Heart right ventricle (tissue), 16 donors: ENCODE results near the gene OMP. TPM values are rescaled to one million over a fixed set of nuclear protein-coding genes. Genes with fewer than 3 reads are reported as not detected.

Experiments used
- ATAC-seq, 8 donors: fragments of 200-7000 bp; cut with Tn5 transposase; one replicate each; pipeline ENCODE4 v1.9.1; 2020; ENCODE audit warnings: mild to moderate bottlenecking in 8 of 8, moderate library complexity in 8 of 8, moderate number of reproducible peaks in 1 of 8
- DNase-seq, 2 donors: peaks; one replicate each; pipeline ENCODE4 v3.0.0-alpha.2; 2020
- H3K27ac ChIP-seq, 10 donors: fragments of 200-600 bp; sonication (generic) in 2 of 10; one replicate each; pipeline versions ENCODE4 v1.5.0 to v1.8.0; 2020 to 2022; ENCODE audit warnings: mild to moderate bottlenecking in 3 of 10
- H3K27me3 ChIP-seq, 7 donors: fragments of 200-600 bp; one replicate each; pipeline ENCODE4 v1.8.0; 2021 to 2022; ENCODE audit warnings: mild to moderate bottlenecking in 2 of 7
- H3K36me3 ChIP-seq, 9 donors: fragments of 200-600 bp; sonication (generic) in 1 of 9; one replicate each; pipeline versions ENCODE4 v1.5.0 to v1.8.0; 2020 to 2022; ENCODE audit warnings: mild to moderate bottlenecking in 2 of 9
- H3K4me1 ChIP-seq, 9 donors: fragments of 200-600 bp; sonication (generic) in 1 of 9; one replicate each; pipeline versions ENCODE4 v1.5.0 to v1.8.0; 2020 to 2022; ENCODE audit warnings: mild to moderate bottlenecking in 4 of 9
- H3K4me3 ChIP-seq, 10 donors: fragments of 200-600 bp; sonication (generic) in 2 of 10; one replicate each; pipeline versions ENCODE4 v1.5.0 to v1.8.0; 2020 to 2022; ENCODE audit warnings: mild to moderate bottlenecking in 7 of 10, moderate library complexity in 2 of 10
- H3K9me3 ChIP-seq, 11 donors: fragments of 200-600 bp in 10 of 11; sonication (generic) in 2 of 11; one replicate each; pipeline versions ENCODE4 v1.5.0 to v1.8.0; 2013 to 2022; ENCODE audit warnings: mild to moderate bottlenecking in 2 of 11, control low read depth in 1 of 11, moderate library complexity in 1 of 11
- CTCF ChIP-seq, 9 donors: fragments of 200-600 bp; sonication (generic) in 2 of 9; IDR thresholded peaks; one replicate each; pipeline versions ENCODE4 v1.5.0 to v1.8.0; 2021 to 2022; ENCODE audit warnings: antibody characterized with exemption in 9 of 9, mild to moderate bottlenecking in 5 of 9, moderate library complexity in 1 of 9
- WGBS, 2 donors: extraction: QIAGEN DNeasy Blood & Tissue Kit; methylation state at CpG; one replicate each; pipeline ENCODE4 v1.1.7; 2013; ENCODE audit warnings: inconsistent platforms in 1 of 2; 5-methylcytosine and 5-hydroxymethylcytosine counted together
- intact Hi-C, 10 donors: fragments of 100-400 bp; cut with DNase I; formaldehyde crosslinking; loops; one replicate each; pipeline versions ENCODE4 v1.11.1 to v1.14.2; 2022
- polyA plus RNA-seq, 2 donors: library from polyadenylated mRNA; stranded (reverse); fragments of 200-250 nt; gene quantifications; one replicate each; pipeline ENCODE4 v1.2.3, GENCODE V29; 2013
- total RNA-seq, 10 donors: library from RNA; stranded (reverse); fragmentation: NEBNext Ultra II Directional in 3 of 10; extraction: Animal tissue kit (Norgen Biotek cat#: 25700) in 3 of 10; gene quantifications; one replicate each; pipeline versions ENCODE4 v1.2.1 to v1.2.4, GENCODE V29; 2021 to 2023
- donor health status: Arrhythmogenic right ventricular cardiomyopathy.
- donor health status: ischemic (EF 13 %, LVEDD 7.1; RV severe dilation, severe dysfunction).
- donor health status: healthy with polysubstance abuse.
- donor health status: DM: no; HTN: yes; CAD: no.
- donor health status: DM: no; HTN: no; CAD: no.
- donor health status: ischemic (EF 25% LVEDD 6.9; RV normal size, moderate dysfunction).
- donor health status: ischemic (EF 25% LVEDD 5.7; RV mildly dilated, moderate dysfunction).
- donor health status: healthy.
- donor health status: DM: yes; HTN: yes; CAD: no.
- donor health status: Ischemic cardiomyopathy.
- donor health status: ischemic (EF 35%, LVEDD 5.7; RV mildly dilated, moderate dysfunction).
- donor health status: nonischemic (EF 11% LVEDD 7.7; RV severe dilation, severe dysfunction).
- donor health status: DM: yes; HTN: yes; CAD: no.
- donor health status: PGD.
- donor health status: ischemic (EF 29% LVEDD 5.4; RV normal size, mild dysfunction).
- donor health status: nonischemic (EF 23%, LVEDD 6.1; RV moderate dilation, normal function).

Gene OMP
- total and polyA plus RNA-seq, 12 donors, result 0.58 TPM; not detected in 11

- Histone ChIP-seq H3K27me3 (peaks cover 0 to 16% (median 9%) of the 10 kb centered on the region in 7 donors), H3K36me3 (no peaks in the 10 kb centered on the region), H3K4me1 (peaks cover 0 to 38% (median 28%) of the 10 kb centered on the region in 9 donors), H3K9me3 (no peaks in the 10 kb centered on the region), H3K27ac (no peak overlapping the region), H3K4me3 (no peak overlapping the region)
- WGBS, 2 donors, result 91 to 94% methylated on average over 11 of the region's 11 CpGs
- DNase-seq, result peak in 1 of 2 donors; percentile 2
- intact Hi-C loops, result no loop called here
- ATAC-seq, result no peak
- TF ChIP-seq CTCF (IDR thresholded peaks at IDR 0.05), result no peak
Measured at GRCh38 chr11:77142091-77142975, 39.7 kb downstream of the OMP start.

GRCh38 chr11:77143405-77144020, 40.9 kb downstream of the OMP start:
- intact Hi-C loops, result no loop called here
- Histone ChIP-seq H3K27ac (no peak overlapping the region), H3K36me3 (no peaks in the 10 kb centered on the region), H3K9me3 (no peaks in the 10 kb centered on the region), H3K27me3 (peaks cover 0 to 13% (median under 1%) of the 10 kb centered on the region in 7 donors), H3K4me3 (no peak overlapping the region), H3K4me1 (peaks cover 0 to 33% (median 23%) of the 10 kb centered on the region in 9 donors)
- ATAC-seq, result no peak
- 94% methylated on average over 8 of the region's 8 CpGs for WGBS, 2 donors
- TF ChIP-seq CTCF (IDR thresholded peaks at IDR 0.05), result no peak
- DNase-seq, result peak in 1 of 2 donors; percentile 3

DNA sequence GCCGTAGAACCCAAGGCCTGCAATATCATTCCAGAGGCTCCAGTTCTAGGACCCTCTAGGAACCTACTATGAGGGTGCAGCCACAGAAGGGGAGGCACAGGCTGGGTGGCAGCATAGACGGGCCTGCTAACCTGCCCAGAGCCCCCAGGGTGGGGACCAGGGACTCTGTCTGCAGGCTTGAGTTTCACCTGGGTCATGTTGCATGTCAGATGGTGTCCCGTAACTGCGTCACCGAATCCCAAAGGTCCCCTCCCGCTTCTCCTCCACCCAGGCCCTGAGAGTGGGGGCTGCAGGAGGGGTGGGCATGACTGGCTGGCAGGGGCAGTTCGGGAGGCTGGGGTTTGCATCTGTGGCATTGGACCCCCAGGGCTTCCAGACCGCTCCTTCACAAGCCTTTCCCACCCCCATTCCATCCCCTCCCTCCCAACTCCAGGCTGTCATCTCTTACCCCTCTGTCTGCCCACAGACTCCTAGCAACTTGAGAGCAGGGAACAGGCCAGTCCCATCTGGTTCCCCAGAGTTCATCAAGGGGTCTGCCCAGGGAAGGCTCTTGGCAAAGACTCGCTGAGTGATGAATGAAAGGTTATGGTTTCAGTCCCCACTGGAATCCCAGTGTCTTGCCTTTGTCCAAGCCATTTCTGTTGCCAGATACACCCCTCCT, 41.7 kb downstream of the OMP start:
- no peak overlapping the region for H3K4me3 ChIP-seq
- DNase-seq, result no peak
- H3K36me3 ChIP-seq, result no peaks in the 10 kb centered on the region
- 93 to 95% methylated on average over 9 of the region's 9 CpGs for WGBS, 2 donors
- intact Hi-C loops, result no loop called here
- no peak overlapping the region for H3K27ac ChIP-seq
- no peak for ATAC-seq
- H3K4me1 ChIP-seq, result peaks cover 0 to 26% (median 15%) of the 10 kb centered on the region in 9 donors
- H3K27me3 ChIP-seq, result peaks cover 0 to 10% (median 0%) of the 10 kb centered on the region in 7 donors
- TF ChIP-seq CTCF (IDR thresholded peaks at IDR 0.05), result no peak
- H3K9me3 ChIP-seq, result no peaks in the 10 kb centered on the region

GRCh38 chr11:77144857-77145428, 42.3 kb downstream of the OMP start:
- H3K27me3 ChIP-seq, result peaks cover 0 to 10% (median 0%) of the 10 kb centered on the region in 7 donors
- DNase-seq (no peak), ATAC-seq (no peak)
- no peak overlapping the region for H3K27ac ChIP-seq
- no peaks in the 10 kb centered on the region for H3K36me3 ChIP-seq
- no peak overlapping the region for H3K4me3 ChIP-seq
- peaks cover 0 to 20% (median 9%) of the 10 kb centered on the region in 9 donors for H3K4me1 ChIP-seq
- 86 to 93% methylated on average over 7 of the region's 7 CpGs for WGBS, 2 donors
- no peak for TF ChIP-seq CTCF (IDR thresholded peaks at IDR 0.05)
- H3K9me3 ChIP-seq, result no peaks in the 10 kb centered on the region
- intact Hi-C loops, result no loop called here
